ENCODE results near the gene CAMK1D. TPM values are rescaled to one million over a fixed set of nuclear protein-coding genes. Genes with fewer than 3 reads are reported as not detected.

The CAMK1D gene
- total and polyA plus RNA-seq, 2 donors (not counting 3 experiments of a cell fraction or from before 2014, with no cell fraction given) = 0.37 to 4.2 TPM

DNA sequence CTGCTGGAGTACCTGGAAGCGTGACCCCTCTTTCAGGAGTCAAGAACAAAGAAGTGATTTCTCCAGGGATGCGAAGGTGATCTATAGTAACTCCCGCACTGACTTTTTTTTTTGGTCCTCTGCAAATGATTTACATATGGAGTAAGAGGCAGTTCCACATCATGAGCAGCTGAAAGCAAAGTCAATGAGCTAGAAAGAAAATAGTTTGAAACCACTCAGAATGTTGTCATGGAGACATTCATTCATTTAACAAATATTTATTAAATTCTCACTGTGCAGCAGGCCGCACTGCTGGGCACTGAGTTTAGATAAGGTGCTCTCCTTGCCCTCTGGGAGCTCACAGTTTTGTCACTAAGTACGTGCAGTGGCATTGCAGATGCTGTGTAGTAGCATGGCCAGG, 206.7 kb downstream of the CAMK1D start:
- H3K36me3 ChIP-seq (ENCODE audit: control insufficient read depth in 2 of 2, extremely low read depth in 1 of 2, insufficient read depth in 2 of 2, low read length in 2 of 2) = no peaks in the 10 kb centered on the region
- H3K79me2 ChIP-seq (ENCODE audit: control insufficient read depth, insufficient read depth, low read length) = no peaks in the 10 kb centered on the region
- no peak for DNase-seq (ENCODE audit: low read depth, low spot score)
- H3K9me3 ChIP-seq (replicated peaks; ENCODE audit: control insufficient read depth, insufficient read depth, low read length) = no peaks in the 10 kb centered on the region
- H3K4me3 ChIP-seq (replicated peaks in 1 of 3; ENCODE audit: insufficient read depth in 1 of 3, low read depth in 1 of 3, low read length in 3 of 3) = no peak overlapping the region
- BruUV-seq (replicated peaks) = no TSS peak
- intact Hi-C loops (cut with micrococcal nuclease) = no loop called here
- no peak overlapping the region for H2AFZ ChIP-seq (ENCODE audit: low read depth, low read length)
- H4K20me1 ChIP-seq (replicated peaks; ENCODE audit: control insufficient read depth, extremely low read depth, insufficient read depth, low read length) = no peaks in the 10 kb centered on the region
- no peak overlapping the region for H3K9ac ChIP-seq (replicated peaks; ENCODE audit: extremely low read depth, insufficient read depth, low read length)
- dilution Hi-C loops (cut with MboI; ENCODE audit: extremely low pct_ligation_motif_present, low sequenced_read_pairs) = no loop called here
- H3K27me3 ChIP-seq (ENCODE audit: control insufficient read depth in 2 of 2, insufficient read depth in 2 of 2, low read length in 2 of 2) = no peaks in the 10 kb centered on the region
- no peaks in the 10 kb centered on the region for H3K9me1 ChIP-seq (replicated peaks; ENCODE audit: control insufficient read depth, extremely low read depth, insufficient read depth, low read length)
- H3K27ac ChIP-seq (ENCODE audit: insufficient read depth, low read depth, low read length) = no peak overlapping the region
- H3K4me2 ChIP-seq (ENCODE audit: insufficient read depth, low read length) = no peak overlapping the region
- TF ChIP-seq, protein P1, sequence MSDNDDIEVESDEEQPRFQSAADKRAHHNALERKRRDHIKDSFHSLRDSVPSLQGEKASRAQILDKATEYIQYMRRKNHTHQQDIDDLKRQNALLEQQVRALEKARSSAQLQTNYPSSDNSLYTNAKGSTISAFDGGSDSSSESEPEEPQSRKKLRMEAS (IDR thresholded peaks at IDR 0.05; ENCODE audit: insufficient read depth, insufficient read length) = no peak
- TF ChIP-seq GATA2 (IDR thresholded peaks at IDR 0.05; ENCODE audit: insufficient read depth, insufficient read length, low read depth, low read length) (no peak), POLR2AphosphoS5 (IDR thresholded peaks at IDR 0.05; ENCODE audit: insufficient read depth, low read depth, low read length) (no peak)
- no peak for FAIRE-seq
- POLR2A ChIA-PET = no interaction called here
- CTCF ChIA-PET = no interaction called here
- no peaks in the 10 kb centered on the region for H3K4me1 ChIP-seq (ENCODE audit: control insufficient read depth, extremely low read depth, insufficient read depth, low read length)

- FAIRE-seq = no peak
- H2AFZ ChIP-seq (ENCODE audit: low read depth, low read length) = no peak overlapping the region
- dilution Hi-C loops (cut with MboI; ENCODE audit: extremely low pct_ligation_motif_present, low sequenced_read_pairs) = no loop called here
These were observed 210.3 kb downstream of the CAMK1D start for GRCh38 chr10:12559578-12560178.

More at GRCh38 chr10:12559578-12560178, 210.3 kb downstream of the CAMK1D start:
- no peak overlapping the region for H3K27ac ChIP-seq (ENCODE audit: insufficient read depth, low read depth, low read length)
- intact Hi-C loops (cut with micrococcal nuclease) = no loop called here
- POLR2A ChIA-PET = no interaction called here
- BruUV-seq (replicated peaks) = no TSS peak
- H4K20me1 ChIP-seq (replicated peaks; ENCODE audit: control insufficient read depth, extremely low read depth, insufficient read depth, low read length) = no peaks in the 10 kb centered on the region
- no peak overlapping the region for H3K4me3 ChIP-seq (replicated peaks in 1 of 3; ENCODE audit: insufficient read depth in 1 of 3, low read depth in 1 of 3, low read length in 3 of 3)
- no peak overlapping the region for H3K4me2 ChIP-seq (ENCODE audit: insufficient read depth, low read length)
- H3K27me3 ChIP-seq (ENCODE audit: control insufficient read depth in 2 of 2, insufficient read depth in 2 of 2, low read length in 2 of 2) = no peaks in the 10 kb centered on the region
- no peaks in the 10 kb centered on the region for H3K4me1 ChIP-seq (ENCODE audit: control insufficient read depth, extremely low read depth, insufficient read depth, low read length)
- TF ChIP-seq MYC (IDR thresholded peaks at IDR 0.05; ENCODE audit: low read depth, low read length) (no peak), POLR2A (IDR thresholded peaks at IDR 0.05; ENCODE audit: low read depth, low read length) (no peak), POLR2AphosphoS5 (IDR thresholded peaks at IDR 0.05; ENCODE audit: insufficient read depth, low read depth, low read length) (no peak), CTCF (IDR thresholded peaks at IDR 0.05; ENCODE audit: extremely low read depth in 1 of 2, insufficient read depth in 1 of 2, low read depth in 1 of 2, low read length in 2 of 2) (no peak), FOS (IDR thresholded peaks at IDR 0.05; ENCODE audit: borderline replicate concordance, insufficient read depth, low read length) (no peak), GATA2 (IDR thresholded peaks at IDR 0.05; ENCODE audit: insufficient read depth, insufficient read length, low read depth, low read length) (no peak), JUN (IDR thresholded peaks at IDR 0.05; ENCODE audit: borderline replicate concordance, insufficient read depth, insufficient read length, low read depth) (no peak), EZH2 (IDR thresholded peaks at IDR 0.05; ENCODE audit: borderline replicate concordance, low read depth, low read length, severe bottlenecking) (no peak)
- TF ChIP-seq, protein P1 (IDR thresholded peaks at IDR 0.05; ENCODE audit: insufficient read depth, insufficient read length) = no peak
- H3K9ac ChIP-seq (replicated peaks; ENCODE audit: extremely low read depth, insufficient read depth, low read length) = no peak overlapping the region
- DNase-seq (ENCODE audit: low read depth, low spot score) = no peak
- no peaks in the 10 kb centered on the region for H3K9me1 ChIP-seq (replicated peaks; ENCODE audit: control insufficient read depth, extremely low read depth, insufficient read depth, low read length)
- H3K36me3 ChIP-seq (ENCODE audit: control insufficient read depth in 2 of 2, extremely low read depth in 1 of 2, insufficient read depth in 2 of 2, low read length in 2 of 2) = no peaks in the 10 kb centered on the region
- no peaks in the 10 kb centered on the region for H3K9me3 ChIP-seq (replicated peaks; ENCODE audit: control insufficient read depth, insufficient read depth, low read length)
- CTCF ChIA-PET = no interaction called here
- H3K79me2 ChIP-seq (ENCODE audit: control insufficient read depth, insufficient read depth, low read length) = no peaks in the 10 kb centered on the region

Measured in endothelial cell of umbilical vein (primary cell).